AG04449 (cell line): ENCODE data around the gene OR2A12.

ENCODE experiments used
- CTCF ChIA-PET: fragments of 350-600 bp; formaldehyde crosslinking; extraction: SDS; loops from one replicate; lab custom pipeline; 2021; ENCODE audit warnings: antibody characterized with exemption; lab: Yijun Ruan, JAX
- POLR2A ChIA-PET: fragments of 400-600, 350-600 bp; formaldehyde crosslinking; extraction: SDS; loops from one replicate; lab custom pipeline; 2020; ENCODE audit warnings: antibody characterized with exemption, inconsistent platforms; lab: Yijun Ruan, JAX
- DNase-seq: peaks from one replicate; pipeline ENCODE4 v3.0.0-alpha.2; 2010; ENCODE audit warnings: low read depth, low spot score
- H3K4me3 ChIP-seq: 2 replicates; pipeline ENCODE4 v1.5.1; 2011; ENCODE audit warnings: low read depth, mild to moderate bottlenecking, control low read depth, low read length
- CTCF ChIP-seq: IDR thresholded peaks from one replicate; pipeline ENCODE4 v1.5.1; 2011; ENCODE audit warnings: mild to moderate bottlenecking, moderate library complexity, low read length, control low read depth, inconsistent platforms; ENCODE audit not compliant: insufficient read depth; ENCODE audit errors: missing control alignments

OR2A12 gene

GRCh38 chr7:144142187-144142586, 56.1 kb downstream of the OR2A12 start:
- DNase-seq, result no peak
- CTCF ChIA-PET, result interaction anchor here (1.6 kb wide), 1 partner anchor 14 kb away, joined by 5 read pairs; no protein-coding TSS in a partner anchor
- POLR2A ChIA-PET, result no interaction called here
- no peak overlapping the region for H3K4me3 ChIP-seq
- no peak for TF ChIP-seq CTCF

GRCh38 chr7:144144426-144144825, 58.3 kb downstream of the OR2A12 start:
- no peak for DNase-seq
- POLR2A ChIA-PET, result no interaction called here
- no peak for TF ChIP-seq CTCF
- H3K4me3 ChIP-seq, result no peak overlapping the region
- CTCF ChIA-PET, result no interaction called here

- CTCF ChIA-PET, result interaction anchor here (1.4 kb wide), 1 partner anchor 20 kb away, joined by 3 read pairs; no protein-coding TSS in a partner anchor
- no peak for DNase-seq
- no peak overlapping the region for H3K4me3 ChIP-seq
- POLR2A ChIA-PET, result no interaction called here
- TF ChIP-seq CTCF, result no peak
Measured at GRCh38 chr7:144148224-144148827, 62.2 kb downstream of the OR2A12 start.
